A549 (cell line): ENCODE results near the gene TEPSIN. TPM values are rescaled to one million over a fixed set of nuclear protein-coding genes. Genes with fewer than 3 reads are reported as not detected.
A peak's percentile ranks its signal among the peaks of the same experiment; 100 is the strongest.

ENCODE experiments used
- ATAC-seq, 2 experiments: fragments of 200-7000 bp in 1 of 2; fragments of >200 bp in 1 of 2; cut with Nextera tagmentation in 1 of 2; cut with Tn5 transposase in 1 of 2; 3 replicates each; pipeline versions ENCODE4 v1.8.0 to v1.9.1; 2018 to 2020; ENCODE audit warnings: mild to moderate bottlenecking in 1 of 2, moderate library complexity in 1 of 2
- CTCF ChIA-PET: fragments of 300-600 bp; sonication (Branson Sonifier 250); formaldehyde crosslinking; extraction: SDS; loops from one replicate; lab custom pipeline; 2021; ENCODE audit warnings: antibody characterized with exemption, inconsistent platforms; lab: Yijun Ruan, JAX
- POLR2A ChIA-PET: fragments of 350-600 bp; formaldehyde crosslinking; extraction: SDS; loops from one replicate; lab custom pipeline; 2021; ENCODE audit warnings: antibody characterized with exemption, inconsistent platforms; lab: Yijun Ruan, JAX
- DNase-seq, 2 experiments: peaks; one replicate each; pipeline versions ENCODE4 v3.0.0 to v3.0.0-alpha.2; 2011 to 2016; ENCODE audit warnings: low read depth in 1 of 2, low spot score in 1 of 2
- FAIRE-seq: peaks from 2 replicates; lab custom pipeline; 2011; peaks lifted over from hg19 to GRCh38; lab: Jason Lieb, UNC
- H3K27ac ChIP-seq, 2 experiments: fragments of >200 bp; sonication (Bioruptor Twin); formaldehyde crosslinking; 3 replicates each; pipeline ENCODE4 v1.5.1; 2016 to 2017
- H3K4me1 ChIP-seq: fragments of >200 bp; sonication (Bioruptor Twin); formaldehyde crosslinking; 3 replicates; pipeline ENCODE4 v1.6.1; 2016
- H3K4me2 ChIP-seq: fragments of >200 bp; sonication (Bioruptor Twin); formaldehyde crosslinking; 3 replicates; pipeline ENCODE4 v1.6.1; 2016
- H3K4me3 ChIP-seq: fragments of >200 bp; sonication (Bioruptor Twin); formaldehyde crosslinking; 3 replicates; pipeline ENCODE4 v1.5.1; 2016
- H3K9me3 ChIP-seq: fragments of >200 bp; sonication (Bioruptor Twin); formaldehyde crosslinking; 3 replicates; pipeline ENCODE4 v1.6.1; 2016
- CHD4 ChIP-seq: fragments of 200-600 bp; sonication (generic); IDR thresholded peaks from 2 replicates; pipeline ENCODE4 v1.6.1; 2016; ENCODE audit warnings: antibody characterized with exemption, mild to moderate bottlenecking, borderline replicate concordance
- EHF ChIP-seq: fragments of 250-450 bp; sonication (Bioruptor Pico); IDR thresholded peaks from 2 replicates; pipeline ENCODE4 v1.5.0; 2020; ENCODE audit warnings: mild to moderate bottlenecking
- ESRRA ChIP-seq: fragments of 150-350 bp; IDR thresholded peaks from 2 replicates; pipeline ENCODE4 v1.6.1; 2014; ENCODE audit warnings: mild to moderate bottlenecking, low read length, borderline replicate concordance
- HES2 ChIP-seq: fragments of >200 bp; sonication (Bioruptor Twin); formaldehyde crosslinking; IDR thresholded peaks from 2 replicates; pipeline ENCODE4 v1.6.1; 2016
- HMGXB4 ChIP-seq: fragments of 250-450 bp; sonication (Bioruptor Pico); IDR thresholded peaks from 2 replicates; pipeline ENCODE4 v1.5.0; 2021; ENCODE audit warnings: mild to moderate bottlenecking, moderate library complexity, borderline replicate concordance
- HOXA7 ChIP-seq: fragments of 250-450 bp; sonication (Bioruptor Pico); IDR thresholded peaks from 2 replicates; pipeline ENCODE4 v1.5.0; 2020; ENCODE audit warnings: mild to moderate bottlenecking, moderate library complexity
- MAFK ChIP-seq: fragments of 450-650 bp; IDR thresholded peaks from 2 replicates; pipeline ENCODE4 v1.6.1; 2014; ENCODE audit not compliant: partially characterized antibody
- MAZ ChIP-seq: fragments of 150-350 bp; IDR thresholded peaks from 2 replicates; pipeline ENCODE4 v1.6.1; 2014; ENCODE audit warnings: antibody characterized with exemption, low read depth, low read length, borderline replicate concordance
- NFE2L2 ChIP-seq: fragments of 150-350 bp; conservative IDR thresholded peaks from 2 replicates; pipeline ENCODE4 v1.6.1; 2014; ENCODE audit warnings: low read length
- NPAS2 ChIP-seq: fragments of 250-450 bp; sonication (Bioruptor Pico); IDR thresholded peaks from 2 replicates; pipeline ENCODE4 v1.8.0; 2022; ENCODE audit warnings: mild to moderate bottlenecking, moderate library complexity, borderline replicate concordance
- RAD21 ChIP-seq, 2 experiments: fragments of >200 bp in 1 of 2; sonication (Bioruptor Twin) in 1 of 2; formaldehyde crosslinking in 1 of 2; IDR thresholded peaks in 1 of 2; conservative IDR thresholded peaks in 1 of 2; 2 replicates in 1 of 2; 3 replicates in 1 of 2; pipeline ENCODE4 v1.6.1; 2012 to 2018; ENCODE audit warnings: inconsistent platforms in 1 of 2
- RCOR1 ChIP-seq: fragments of 150-350 bp; IDR thresholded peaks from 2 replicates; pipeline ENCODE4 v1.6.1; 2014; ENCODE audit warnings: antibody characterized with exemption, low read length, low read depth
- REST ChIP-seq: fragments of 200-600 bp; sonication (generic); IDR thresholded peaks from 2 replicates; pipeline ENCODE4 v1.6.1; 2016; ENCODE audit warnings: antibody characterized with exemption, mild to moderate bottlenecking, moderate library complexity
- RNF2 ChIP-seq: fragments of 200-600 bp; sonication (generic); IDR thresholded peaks from 2 replicates; pipeline ENCODE4 v1.6.1; 2016; ENCODE audit warnings: low read depth, mild to moderate bottlenecking, antibody characterized with exemption, moderate library complexity, borderline replicate concordance
- TP53 ChIP-seq: fragments of 250-450 bp; sonication (Bioruptor Pico); IDR thresholded peaks from 2 replicates; pipeline ENCODE4 v1.5.0; 2021; ENCODE audit warnings: mild to moderate bottlenecking, moderate library complexity
- USF2 ChIP-seq: fragments of 450-650 bp; IDR thresholded peaks from 2 replicates; pipeline ENCODE4 v1.6.1; 2014; ENCODE audit warnings: antibody characterized with exemption
- ZFP36 ChIP-seq: fragments of 450-650 bp; IDR thresholded peaks from 2 replicates; pipeline ENCODE4 v1.6.1; 2014; ENCODE audit warnings: borderline replicate concordance; ENCODE audit not compliant: partially characterized antibody
- WGBS: methylation state at CpG from one replicate; pipeline ENCODE4 v1.1.6; 2017; ENCODE audit errors: missing lambda C conversion rate; 5-methylcytosine and 5-hydroxymethylcytosine counted together
- polyA plus RNA-seq, 4 experiments: library from polyadenylated mRNA; depleted of rRNA in 3 of 4; stranded (reverse); fragments of >200 nt; fragmentation: RNase III in 1 of 4; extraction: RNeasy Plus Mini Kit Qiagen cat#74134 plus additional on column Dnase treatment in 1 of 4; gene quantifications; 2 replicates in 3 of 4; 3 replicates in 1 of 4; pipeline ENCODE4 v1.2.3, GENCODE V29; 2011 to 2017
- TF ChIP-seq, protein P1 (sequence below): IDR thresholded peaks from 2 replicates; pipeline ENCODE4 v1.6.1; 2012; ENCODE audit warnings: low read depth, borderline replicate concordance

Gene TEPSIN
- polyA plus RNA-seq, 2 of the 4 experiments (the other 2 are of a cell fraction), result 12.5 to 31.3 TPM

DNA sequence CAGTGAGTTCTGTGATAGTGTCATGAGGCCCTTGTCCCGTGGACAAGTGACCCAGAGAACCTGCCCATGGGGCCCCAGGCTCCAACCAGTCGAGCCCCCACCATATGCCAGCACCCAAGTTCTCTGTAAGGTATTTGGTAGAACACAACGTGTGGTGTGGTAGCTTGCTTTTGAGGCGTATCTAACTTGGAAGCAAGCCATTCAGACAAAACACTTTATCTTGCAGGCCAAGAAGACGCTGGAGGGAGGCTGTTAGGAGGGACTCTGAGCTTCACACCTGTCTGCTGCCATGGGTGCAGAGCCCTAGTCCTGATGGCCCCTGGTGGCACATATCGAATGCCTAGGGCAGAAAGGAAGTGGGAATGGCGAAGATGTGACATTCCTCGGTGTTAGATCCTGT is 1.9 kb upstream of the TEPSIN start:
- POLR2A ChIA-PET, result interaction anchor here (1.6 kb wide), 1 partner anchor 18 kb away, joined by 4 read pairs; the partner anchor contains the start of gene CEP131

More for the DNA sequence above, 1.9 kb upstream of the TEPSIN start:
- Histone ChIP-seq H3K4me1 (peaks cover 19% of the 10 kb centered on the region), H3K4me3 (peak overlapping the region; percentile 80; the same call in 2 of the 3 replicates), H3K9me3 (no peaks in the 10 kb centered on the region), H3K27ac (peak overlapping the region in 1 of 2 experiments; percentile 94; a peak in 2 of 6 replicates), H3K4me2 (peak overlapping the region; percentile 77)
- ATAC-seq (no peak), DNase-seq (no peak), FAIRE-seq (no peak)
- 78% methylated on average over 8 of the region's 8 CpGs for WGBS
- TF ChIP-seq HOXA7 (CRISPR knock-in tag) (no peak), EHF (no peak), HES2 (no peak), TP53 (CRISPR knock-in tag) (no peak), HMGXB4 (CRISPR knock-in tag) (no peak), CHD4 (no peak), ZFP36 (no peak), NFE2L2 (no peak), REST (no peak), RCOR1 (no peak), RAD21 (conservative IDR thresholded peaks at IDR 0.05 in 1 of 2, IDR thresholded peaks at IDR 0.05 in 1 of 2) (no peak), NPAS2 (CRISPR knock-in tag) (no peak), USF2 (no peak), RNF2 (no peak), MAFK (no peak), MAZ (no peak), ESRRA (no peak)
- TF ChIP-seq, protein P1, sequence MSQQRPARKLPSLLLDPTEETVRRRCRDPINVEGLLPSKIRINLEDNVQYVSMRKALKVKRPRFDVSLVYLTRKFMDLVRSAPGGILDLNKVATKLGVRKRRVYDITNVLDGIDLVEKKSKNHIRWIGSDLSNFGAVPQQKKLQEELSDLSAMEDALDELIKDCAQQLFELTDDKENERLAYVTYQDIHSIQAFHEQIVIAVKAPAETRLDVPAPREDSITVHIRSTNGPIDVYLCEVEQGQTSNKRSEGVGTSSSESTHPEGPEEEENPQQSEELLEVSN, result no peak
- CTCF ChIA-PET, result interaction anchor here (0.6 to 13.0 kb wide), 12 partner anchors 10 to 236 kb away, joined by 3 to 153 read pairs (median 3); partner anchors contain the start of gene CEP131
